ENCODE measurements around the gene C16orf89.

DNA sequence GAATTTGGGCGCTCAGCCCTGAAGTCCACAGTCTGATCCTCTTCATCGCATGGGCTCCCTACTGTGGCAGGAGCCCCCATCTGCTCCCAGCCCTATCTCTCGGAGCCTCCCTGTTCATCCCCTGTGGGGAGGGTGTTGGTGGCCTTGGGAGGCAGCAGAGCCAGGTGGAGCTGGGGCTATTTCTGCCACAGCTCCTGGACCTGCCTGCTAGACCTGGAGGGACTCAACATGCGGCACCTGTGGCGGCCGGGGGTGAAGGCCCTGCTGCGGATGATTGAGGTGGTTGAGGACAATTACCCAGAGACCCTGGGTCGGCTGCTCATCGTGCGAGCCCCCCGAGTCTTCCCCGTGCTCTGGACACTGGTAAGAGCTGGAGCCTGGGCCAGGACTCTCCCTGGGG is 62.5 kb downstream of the C16orf89 start:
- TF ChIP-seq POLR2A (IDR thresholded peaks at IDR 0.05) (no peak), POLR2AphosphoS5 (IDR thresholded peaks at IDR 0.05) (no peak)
